ENCODE measurements around the gene COPZ1.

The COPZ1 gene

DNA sequence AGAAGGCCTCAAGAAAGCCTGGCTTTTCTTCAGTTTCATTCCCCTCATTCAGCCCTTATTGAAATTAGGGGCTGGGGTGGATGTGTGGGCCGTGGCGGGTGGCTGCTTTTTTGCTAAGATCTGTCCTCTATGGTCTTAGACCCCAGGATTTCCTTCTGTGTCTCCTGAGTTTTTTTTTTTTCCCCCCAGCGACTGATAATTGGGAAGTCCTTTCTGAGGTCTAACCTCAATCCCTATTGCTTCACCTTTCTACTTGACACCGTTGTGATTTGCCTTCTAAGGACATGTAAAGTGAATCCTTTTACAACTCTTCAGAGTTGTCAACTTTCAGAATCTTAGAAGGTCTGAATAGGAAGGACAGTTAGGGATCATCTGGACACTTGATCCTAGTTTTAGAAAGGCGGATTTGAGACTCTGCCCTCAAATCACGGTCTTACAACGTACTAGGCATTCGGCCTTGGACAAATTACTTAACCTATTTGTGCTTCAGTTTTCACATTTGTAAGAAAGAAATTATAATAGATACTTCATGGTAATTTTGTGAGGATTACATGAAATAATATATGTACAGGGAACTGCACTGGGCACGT lies 34.9 kb downstream of the COPZ1 start:
- DNase-seq = no peak

DNA sequence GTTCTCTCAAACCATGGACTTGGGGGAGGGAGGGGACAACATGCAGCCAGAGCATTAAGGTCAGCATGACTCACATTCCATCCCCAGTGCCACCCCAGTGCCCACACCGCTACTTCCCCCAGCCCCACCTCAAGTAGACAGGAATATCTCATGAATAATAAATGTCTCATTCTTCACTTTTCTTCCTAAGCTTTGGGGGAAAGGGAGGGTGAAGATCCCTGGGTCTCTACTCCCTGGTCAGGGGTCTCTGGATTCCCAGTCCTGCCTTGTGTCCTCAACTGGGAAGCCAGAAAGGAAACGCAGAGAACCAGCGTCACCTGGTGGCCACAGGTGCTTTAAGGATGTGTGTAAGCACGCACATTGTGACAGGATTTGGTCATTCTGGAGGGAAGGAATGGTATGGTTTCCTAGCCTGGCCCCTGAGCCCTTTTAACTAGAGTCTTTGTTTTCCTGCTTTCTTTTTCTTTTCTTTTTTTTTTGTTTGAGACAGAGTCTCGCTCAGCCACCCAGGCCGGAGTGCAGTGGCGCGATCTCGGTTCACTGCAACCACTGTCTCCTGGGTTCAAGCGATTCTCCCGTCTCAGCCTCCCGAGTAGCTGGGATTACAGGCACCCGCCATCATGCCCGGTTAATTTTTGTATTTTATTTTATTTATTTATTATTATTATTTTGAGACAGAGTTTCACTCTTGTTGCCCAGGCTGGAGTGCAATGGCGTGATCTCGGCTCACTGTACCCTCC lies 36.0 kb downstream of the COPZ1 start:
- peak; percentile 67 to 73 for DNase-seq

DNA sequence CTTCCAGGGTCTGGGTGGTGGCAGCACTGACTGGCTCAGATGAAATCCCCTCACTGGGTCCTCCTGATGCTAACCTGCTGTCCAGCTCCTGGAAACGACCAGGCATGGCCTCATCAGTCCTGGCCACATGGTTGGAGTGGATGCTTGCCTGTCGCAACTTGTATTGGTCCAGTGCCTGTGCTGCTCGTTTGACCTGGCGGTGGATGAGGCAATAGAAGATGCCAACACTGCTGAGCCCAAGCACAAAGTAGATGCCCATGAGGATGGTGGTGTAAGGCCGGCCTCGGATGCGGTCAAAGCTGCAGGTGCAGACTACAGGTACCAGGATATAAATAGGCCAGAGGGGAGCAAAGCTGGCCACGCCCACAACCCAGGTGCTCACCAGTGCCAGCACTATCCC lies 38.1 kb downstream of the COPZ1 start:
- DNase-seq = no peak

DNA sequence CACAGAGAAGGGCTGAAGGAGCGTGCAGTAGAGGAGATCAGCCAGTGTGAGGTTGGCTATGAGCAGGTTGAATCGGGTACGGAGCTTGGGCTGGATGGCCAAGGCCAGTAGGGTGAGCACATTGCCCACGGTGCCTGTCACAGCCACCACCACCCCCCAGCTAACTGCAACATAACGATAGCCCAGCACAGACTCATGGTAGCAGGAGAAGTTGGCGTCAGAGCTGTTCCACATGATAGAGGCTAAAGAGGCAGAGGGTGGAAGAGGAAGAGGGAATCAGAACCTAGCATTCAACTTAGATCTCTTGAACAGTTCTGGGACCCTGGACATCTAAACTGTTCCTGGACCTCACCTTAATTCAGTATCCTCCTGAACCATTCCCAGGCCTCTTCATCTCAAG lies 38.7 kb downstream of the COPZ1 start:
- DNase-seq = no peak

DNA sequence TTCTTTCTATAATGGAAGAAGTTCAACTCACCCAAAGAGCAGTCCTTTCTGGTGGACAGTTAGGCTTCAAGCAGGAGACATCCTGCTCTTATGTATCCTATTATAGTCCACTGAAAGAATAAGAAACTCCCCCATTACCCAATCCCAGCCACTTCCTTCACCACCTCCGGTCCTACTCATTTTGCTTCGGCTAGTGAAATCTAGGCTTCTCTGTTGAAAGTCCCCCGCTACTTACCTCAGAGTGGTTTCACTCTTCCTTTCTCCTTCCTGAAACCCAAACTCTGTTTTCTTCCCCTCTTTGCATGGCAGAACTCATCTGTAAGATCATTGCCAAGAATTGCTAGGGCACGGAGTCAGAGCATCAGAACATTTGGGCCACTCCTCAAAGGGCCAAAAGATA lies 39.5 kb downstream of the COPZ1 start, which contains the start of gene GPR84:
Gene GPR84, minus strand, starts transcription at position 74 of the 400 bp plus-strand sequence. CDS start 635 bp downstream, outside the sequence.
- DNase-seq = no peak

DNA sequence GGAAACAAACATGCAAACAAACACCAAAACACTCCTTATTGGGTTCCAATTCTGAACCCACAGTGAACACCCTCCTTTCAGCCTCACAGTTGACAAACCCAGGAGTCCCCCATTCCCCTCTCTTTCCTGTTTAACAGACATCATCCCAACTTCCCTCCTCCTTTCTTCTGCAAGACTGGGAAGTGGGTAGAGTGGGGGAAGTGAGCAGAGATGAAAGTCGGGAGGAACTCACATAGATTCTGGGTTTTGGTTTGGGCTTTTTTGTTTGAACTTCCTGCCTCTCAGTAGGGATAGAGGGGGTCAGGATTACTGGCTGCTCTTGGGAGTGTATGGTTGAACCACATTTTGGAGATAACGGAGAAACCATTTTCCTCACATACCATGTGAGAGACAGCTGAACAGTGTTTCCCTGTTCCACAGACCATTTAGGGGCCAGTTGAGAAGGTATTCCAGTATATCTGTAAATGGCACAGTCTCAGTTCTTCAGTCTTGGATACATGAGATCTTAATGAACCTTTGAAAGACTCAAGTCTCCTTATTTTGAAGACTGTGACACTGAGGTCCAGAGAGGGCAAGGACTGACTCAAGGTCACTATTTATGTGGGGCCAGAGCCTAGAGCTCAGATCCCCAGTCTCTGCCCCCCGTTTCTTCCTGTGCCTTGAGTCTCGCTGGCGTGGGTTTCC lies 43.2 kb downstream of the COPZ1 start:
- DNase-seq = no peak

DNA sequence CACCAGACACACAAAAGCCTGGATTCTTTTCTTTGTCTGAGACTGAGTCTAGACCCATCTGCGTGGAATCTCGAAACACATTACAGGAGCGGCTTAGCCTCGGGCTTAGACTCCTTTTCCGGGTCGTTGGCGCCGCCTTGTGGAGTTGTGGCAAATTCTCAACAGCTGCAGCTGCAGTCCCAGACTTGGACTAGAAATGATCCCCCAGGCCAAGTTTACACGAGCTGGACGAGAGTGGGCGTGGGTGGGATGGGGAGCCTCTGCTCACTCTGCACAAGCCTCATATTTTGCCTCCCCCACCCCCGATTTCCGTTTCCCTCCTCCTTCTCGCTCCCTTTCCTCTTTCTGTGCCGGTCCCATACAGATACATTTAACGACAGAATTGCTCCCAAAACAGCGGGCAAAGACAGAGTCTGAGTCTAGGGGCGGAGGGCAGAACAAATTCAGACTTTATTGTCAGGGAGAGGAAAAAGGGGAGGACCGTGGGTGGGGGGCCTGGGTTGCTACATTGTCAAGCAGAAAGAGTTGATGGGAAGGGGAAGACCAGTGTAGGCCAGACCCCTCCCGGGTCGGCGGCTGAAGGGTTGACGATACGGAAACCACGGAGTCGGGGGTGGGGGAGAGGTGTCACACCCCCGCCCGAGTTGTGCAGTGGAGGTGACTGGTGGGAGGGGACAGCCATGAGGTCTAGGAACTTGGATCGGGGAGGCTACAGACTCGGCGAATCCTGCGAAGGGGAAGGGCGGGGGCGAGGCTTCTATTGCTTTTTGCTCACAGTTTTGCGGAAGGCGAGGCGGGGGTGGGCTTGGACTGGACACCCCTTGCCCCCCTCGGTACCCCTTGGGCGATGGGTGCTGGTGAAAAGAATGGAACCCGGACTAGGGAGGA lies 44.0 kb downstream of the COPZ1 start:
- peak; percentile 94 to 95 for DNase-seq

DNA sequence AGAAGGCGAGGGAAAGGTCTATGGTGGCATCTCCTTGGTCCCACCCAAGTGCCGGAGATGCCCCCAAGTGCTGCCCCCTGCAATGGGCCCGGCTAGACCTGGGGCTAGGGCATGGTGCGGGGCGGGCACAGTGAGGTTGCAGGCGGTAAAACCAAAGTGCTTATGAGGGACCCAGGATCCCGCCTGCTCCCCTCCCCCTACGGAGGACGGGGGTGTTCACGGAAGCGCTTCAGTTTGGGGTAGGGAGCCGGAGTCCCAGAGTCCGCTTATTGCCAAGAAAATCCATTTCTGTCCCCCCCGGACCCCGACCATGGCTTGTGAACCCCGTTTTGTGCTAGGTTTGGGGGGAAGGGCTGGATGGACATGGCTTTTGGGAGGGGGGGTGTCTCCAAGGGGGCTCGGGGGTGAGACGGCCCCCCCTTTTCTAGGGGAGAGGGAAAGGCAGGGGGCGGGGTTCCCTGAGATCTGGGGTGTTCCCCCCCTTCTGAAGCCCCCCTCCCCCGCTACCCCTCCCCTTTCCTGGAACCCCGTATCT lies 44.7 kb downstream of the COPZ1 start:
- no peak for DNase-seq

DNA sequence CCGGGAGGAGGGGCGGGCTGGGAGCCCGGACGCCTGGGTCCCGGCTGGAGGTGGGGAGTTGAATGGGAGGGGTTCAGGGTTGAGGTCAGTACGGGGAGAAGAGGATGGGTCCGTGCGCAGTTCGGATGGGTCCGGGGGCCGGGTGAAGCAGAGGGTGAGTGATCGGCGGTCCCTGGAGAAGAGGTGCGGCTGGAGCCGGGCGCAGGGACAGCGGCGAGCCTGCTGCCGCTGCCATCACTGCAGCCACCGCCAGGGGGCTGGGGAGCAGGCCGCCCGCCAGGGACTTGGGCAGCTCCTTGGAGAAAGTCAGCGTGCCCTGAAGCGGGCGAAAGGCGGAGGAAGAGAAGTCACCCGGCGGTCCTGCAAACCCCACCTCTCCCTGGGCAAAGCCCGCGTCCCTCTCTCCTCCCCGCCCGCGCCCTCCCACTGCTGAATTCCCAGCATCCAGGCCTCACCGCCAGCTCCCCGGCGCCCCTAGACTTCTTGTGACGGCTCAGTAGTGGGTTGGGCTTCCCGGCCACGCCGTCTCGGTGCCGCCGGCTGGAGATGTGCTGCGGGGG lies 45.3 kb downstream of the COPZ1 start:
- peak in 1 of 2 donors; percentile 43 for DNase-seq

DNA sequence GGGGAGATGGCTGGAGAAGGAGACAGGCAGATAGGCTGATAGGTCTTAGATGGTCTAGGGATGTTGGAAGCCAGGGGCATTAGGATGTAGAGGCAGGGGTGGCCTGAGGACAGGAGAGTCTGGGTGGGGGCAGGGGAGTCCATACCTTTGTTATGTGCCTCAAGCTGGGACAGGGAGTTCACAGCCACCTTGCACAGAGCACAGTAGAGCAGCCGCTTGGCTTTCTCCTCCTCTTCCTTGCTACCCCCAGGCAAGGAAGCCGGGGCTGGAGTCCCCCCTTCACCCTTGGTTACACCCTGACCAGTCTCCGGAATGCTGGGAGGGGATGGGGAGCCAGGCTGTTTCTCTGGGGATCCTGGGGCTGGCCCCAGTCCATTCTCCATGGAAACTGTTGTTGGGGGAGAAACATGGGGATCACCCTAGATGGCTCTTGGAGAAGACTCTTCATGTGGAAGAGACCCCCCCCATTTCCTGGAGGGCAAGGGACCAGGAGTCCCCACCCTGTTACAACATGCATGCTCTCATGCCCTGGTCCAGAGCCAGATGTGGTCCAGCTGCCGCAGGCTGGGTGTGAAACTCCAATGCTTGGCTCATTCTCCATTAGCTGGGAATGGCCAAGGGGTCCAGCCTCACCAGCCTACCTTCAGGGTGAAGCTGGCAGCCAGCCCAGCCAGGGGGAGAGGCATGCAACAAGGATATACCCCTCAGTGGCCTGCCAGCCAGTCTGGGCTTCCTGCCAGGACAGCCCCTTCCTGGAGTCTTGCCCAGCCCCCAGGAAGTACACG lies 46.6 kb downstream of the COPZ1 start:
- DNase-seq = no peak

DNA sequence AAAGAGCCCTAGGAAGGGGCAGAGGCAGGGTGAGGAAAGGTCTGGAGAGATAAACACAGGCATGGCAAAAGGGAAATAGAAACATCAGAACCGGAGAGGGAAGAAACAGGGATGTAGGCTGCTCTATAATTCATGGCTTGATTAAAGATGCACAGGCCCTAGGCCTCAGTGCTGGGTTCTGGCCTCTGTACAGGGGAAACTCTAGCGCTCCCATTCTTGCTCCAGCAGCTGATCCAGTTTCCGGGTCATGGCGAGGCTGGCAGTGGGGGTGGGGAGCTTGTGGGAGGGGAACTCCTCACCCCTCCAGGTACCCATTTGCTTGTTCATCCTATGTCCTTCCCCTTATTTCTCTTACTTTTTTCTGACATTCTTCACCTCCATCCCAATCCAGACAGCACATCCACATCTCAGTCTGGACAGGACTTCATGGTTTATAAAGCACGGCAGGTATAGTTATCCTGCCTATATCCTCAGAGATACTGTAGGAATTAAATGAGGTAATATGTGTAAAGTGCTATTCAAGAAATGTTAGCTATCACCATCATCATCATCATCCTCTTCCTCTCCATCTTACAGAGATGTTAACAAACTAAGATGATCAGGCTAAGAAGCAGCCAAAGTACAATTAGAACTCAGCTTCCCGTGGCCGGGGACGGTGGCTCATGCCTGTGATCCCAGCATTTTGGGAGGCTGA lies 47.3 kb downstream of the COPZ1 start:
- DNase-seq = no peak

DNA sequence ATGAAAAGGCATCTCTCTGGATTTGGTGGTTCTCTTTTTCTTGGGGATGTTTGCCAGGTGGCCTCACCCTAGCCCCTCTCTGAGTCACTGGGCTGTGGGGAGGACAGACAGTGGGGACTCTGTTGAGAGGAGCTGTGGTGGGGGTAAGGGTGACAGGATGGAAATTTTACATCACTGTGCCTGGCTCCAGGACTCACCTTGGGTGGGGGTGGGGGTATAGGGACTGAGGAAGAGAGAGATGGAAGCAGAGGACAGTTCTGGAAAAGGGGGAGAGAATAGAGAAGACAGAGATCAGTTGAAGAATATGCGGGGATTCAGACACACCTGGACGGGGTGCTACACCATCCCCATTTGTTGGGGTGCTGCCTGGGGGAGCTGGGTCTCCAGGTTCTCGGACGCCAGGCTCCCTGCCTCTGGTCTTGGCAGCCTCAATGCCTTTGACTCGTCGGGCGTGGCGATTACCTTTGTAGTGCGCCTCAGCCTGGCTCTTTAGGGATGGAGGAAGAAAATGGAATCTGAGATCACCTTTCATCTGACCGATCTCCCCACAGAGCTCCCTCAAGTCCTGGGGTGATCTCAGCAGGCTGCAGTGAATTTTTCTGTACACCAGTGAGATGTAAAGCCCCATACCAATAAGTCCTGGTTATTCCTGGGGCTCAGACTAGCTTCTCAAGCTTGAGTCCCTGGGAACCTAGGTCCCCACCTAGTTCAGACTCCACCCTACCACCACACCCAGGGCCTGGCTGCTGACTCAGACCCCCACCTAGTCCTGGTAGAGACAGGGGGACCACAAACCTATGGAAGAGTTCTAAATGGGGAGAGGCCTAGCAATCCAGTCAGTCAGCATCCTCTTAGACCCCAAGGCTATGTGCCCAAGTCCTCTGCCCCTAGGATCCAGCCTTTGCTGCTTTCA lies 49.0 kb downstream of the COPZ1 start:
- no peak for DNase-seq

DNA sequence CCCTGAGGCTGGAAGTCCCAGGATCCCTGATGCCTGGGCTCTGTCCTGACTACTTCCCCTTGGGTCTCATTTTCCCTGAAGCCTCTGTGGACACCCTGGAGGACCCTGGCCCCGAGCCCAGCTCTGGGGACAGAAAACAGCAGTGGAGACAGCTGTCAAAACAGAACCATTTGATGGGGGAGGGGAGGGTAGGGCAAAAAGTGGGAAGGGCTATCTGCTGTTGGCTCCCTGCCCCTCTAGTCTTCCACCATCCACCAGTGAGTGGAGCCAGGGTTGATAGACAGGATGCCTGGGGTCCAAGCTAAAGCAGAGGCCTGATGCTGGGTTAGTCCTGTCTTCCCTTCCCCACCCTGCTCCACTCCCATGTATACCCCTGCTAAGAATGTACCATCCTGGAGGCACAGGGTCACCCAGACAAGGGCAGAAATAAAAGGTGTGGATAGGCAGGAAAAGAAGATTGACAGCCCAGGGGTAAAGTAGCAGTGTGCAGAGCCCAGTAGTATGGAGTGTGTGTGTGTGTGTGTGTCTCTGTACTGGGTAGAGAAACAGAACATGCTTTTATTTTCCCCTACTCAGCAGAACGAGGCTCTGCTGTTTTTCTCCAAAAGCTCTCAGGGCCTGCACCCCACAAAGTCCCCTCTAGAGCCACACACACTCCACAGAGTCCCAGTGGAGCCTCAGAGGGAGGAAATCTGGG lies 49.8 kb downstream of the COPZ1 start:
- DNase-seq = no peak

DNA sequence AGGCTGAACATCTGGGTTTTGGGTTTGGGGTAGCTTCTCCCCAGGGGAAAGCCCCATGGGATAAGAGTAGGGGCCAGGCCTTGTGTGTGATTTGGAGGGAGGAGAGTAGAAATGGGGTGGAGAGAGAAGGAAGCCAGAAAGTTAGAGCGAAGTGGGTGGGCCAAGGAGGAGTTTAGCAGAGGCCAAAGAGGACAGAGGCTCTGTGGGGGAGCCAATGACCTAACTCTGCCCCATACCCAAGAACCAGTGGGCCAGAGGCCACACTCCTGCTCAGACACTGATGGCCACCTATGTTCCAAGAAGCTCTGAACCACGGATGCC lies 50.3 kb downstream of the COPZ1 start:
- no peak for DNase-seq

DNA sequence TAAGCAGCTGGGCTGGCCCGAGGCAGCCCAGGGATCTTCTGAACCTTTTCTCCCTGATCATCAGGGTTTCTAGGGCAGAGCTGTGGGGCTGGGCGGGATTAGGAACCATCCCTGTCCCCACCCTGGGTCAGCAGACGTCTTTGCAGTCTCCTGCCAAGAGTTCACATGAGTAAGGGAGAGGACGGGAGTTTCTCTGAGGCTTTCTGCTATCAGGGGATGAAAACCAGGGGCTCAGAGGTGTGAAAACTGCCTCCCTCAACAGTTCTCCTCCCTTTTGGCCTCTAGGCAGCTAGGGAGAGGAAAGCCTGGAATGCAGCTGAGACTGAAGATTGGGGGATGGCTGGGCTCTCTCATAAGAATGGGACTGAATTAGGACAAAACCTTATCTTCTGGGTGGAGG lies 51.7 kb downstream of the COPZ1 start:
- DNase-seq = no peak

DNA sequence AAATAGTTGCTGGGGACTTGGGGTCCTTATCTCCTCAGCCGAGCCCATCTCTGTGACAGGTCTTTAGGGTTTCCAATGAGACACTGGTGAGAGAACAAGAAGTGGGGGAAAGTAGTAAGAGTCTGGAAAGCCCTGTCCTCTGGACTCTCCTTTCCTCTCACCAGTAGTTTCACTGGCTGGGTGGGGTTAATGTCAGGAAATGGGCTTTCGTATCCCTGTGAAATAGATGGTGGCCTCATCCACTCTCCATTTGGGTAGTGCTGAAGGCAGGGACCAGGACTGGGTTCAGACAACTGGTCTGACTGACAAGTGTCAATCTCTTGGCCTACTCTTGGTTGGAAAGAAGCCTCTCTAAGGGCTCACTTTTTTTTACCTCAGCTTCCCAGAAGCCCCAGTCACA lies 52.1 kb downstream of the COPZ1 start:
- no peak for DNase-seq

DNA sequence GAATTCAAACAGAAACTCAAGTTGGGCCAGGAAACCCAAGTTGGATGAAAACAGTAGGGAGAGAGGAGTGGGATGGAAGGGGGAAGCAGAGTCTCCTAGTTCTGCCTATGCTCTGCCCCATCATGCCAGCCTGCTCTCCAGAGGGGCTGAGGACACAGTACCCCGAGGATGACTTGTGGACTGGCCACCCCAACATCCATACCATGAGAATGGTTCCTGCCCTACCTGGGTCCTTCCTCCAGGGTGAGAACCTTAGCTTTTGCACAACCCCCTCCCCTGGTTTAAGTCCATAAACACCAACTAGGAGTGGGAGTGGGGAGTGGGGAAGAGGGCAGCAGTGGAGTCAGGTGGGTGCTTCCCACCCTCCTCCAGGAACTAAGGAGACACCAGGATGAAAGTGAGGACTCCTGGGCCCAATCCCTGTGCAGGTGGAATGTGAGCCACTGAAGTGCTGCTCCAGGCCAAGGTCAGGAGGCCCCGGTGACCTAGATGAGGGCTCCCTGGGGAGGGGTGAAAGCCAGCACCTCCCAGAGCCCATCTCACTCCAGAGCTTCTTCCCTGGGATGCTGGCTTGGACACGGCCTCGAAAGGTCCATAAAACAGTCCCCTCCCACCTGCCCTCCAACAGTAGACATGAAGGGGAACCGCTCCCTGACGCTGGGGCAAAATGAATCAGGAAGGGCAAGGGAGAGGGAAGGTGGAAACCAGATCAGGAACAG lies 53.0 kb downstream of the COPZ1 start:
- no peak for DNase-seq

DNA sequence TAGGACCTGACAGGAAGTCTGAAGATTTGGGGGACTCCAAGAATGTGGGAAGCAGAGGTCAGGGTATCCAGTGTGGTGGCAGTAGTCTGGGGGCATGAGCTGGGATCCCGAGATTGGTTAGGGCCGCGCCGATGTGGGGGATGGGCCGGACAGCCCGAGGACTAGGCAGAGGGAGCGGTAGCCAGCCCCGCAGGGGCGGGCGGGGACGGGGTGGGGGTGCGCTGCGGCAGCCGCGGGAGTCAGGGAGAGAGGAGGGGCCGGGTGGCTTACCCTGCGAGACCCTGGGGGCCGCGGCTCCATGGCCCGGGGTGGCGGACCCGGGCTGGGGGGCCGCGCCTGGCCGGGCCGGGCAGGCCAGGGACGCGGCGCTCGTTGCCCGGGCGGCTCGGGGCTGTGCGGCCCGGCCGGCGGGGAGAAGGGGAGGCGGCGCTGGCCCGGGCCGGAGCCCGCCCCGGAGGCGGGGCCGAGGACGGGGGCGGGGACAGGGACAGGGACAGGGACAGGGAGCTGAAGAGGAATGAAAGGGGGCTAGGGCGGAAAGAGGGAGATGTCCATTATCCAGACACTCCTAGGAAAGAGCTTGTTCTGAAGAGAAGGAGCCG lies 54.0 kb downstream of the COPZ1 start:
- DNase-seq = no peak
